Stimulated activated CD4-positive, alpha-beta T cell treated with anti-CD3 and anti-CD28 coated beads, TNF-alpha, amount 100 ng/mL, for 1 hour (primary cell): ENCODE data around the gene PARVB.

Experiments used
- DNase-seq, 3 donors: peaks; one replicate each; pipeline ENCODE4 v3.0.0-alpha.2; 2020; ENCODE audit warnings: low read depth in 3 of 3, low spot score in 1 of 3

PARVB gene, protein sequence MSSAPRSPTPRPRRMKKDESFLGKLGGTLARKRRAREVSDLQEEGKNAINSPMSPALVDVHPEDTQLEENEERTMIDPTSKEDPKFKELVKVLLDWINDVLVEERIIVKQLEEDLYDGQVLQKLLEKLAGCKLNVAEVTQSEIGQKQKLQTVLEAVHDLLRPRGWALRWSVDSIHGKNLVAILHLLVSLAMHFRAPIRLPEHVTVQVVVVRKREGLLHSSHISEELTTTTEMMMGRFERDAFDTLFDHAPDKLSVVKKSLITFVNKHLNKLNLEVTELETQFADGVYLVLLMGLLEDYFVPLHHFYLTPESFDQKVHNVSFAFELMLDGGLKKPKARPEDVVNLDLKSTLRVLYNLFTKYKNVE

DNA sequence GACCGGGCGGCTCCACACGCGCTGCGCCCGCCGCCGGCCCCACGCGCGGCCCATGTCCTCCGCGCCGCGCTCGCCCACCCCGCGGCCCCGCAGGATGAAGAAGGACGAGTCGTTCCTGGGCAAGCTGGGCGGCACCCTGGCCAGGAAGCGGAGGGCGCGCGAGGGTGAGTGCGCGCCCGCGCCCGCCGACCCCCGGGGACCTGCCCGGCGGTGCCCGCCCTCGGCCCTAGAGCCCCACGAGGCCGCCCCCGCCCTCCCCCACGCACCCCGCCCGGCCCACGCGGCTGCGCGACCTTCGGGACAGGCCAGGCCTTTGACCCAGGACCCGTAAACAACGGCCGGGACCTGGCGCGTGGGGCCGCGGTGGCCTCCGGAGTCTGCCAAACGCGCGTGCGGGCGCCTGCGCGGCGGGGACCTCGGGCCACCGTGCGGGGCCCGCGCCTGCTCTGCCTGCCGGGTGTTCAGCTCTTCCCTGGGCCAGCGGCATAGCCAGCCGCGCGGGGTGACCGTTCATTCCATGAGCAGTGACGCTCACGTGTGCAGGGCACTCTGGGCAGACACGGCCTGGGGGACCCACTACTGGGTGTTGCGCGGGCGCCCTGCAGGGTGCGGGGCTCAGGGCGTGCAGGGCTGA is at the start of gene PARVB:
Gene PARVB, plus strand, starts transcription at position 15 of the 634 bp plus-strand sequence. Its CDS starts 38 bp downstream, at position 53.
- no peak for DNase-seq

DNA sequence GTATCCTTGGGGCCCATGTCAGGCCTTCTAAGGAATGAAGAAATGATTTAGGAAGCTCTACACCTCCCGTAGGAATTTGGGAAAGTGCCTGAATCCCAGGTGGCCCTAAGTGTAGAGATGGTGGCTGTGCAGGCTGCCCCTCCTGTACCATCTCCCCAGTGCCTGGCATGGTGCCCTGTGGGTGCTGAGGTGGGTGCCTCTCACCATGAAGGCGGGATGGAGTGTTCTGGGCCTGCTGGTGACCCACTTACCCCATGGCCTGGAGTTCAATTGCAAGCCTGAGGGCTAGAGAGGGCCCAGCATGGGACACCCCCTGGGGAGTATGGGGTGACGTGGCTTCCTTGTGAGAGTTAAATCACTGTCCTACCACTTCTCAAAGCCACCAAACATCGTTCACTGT is 49.1 kb upstream of the PARVB start:
- DNase-seq: no peak

DNA sequence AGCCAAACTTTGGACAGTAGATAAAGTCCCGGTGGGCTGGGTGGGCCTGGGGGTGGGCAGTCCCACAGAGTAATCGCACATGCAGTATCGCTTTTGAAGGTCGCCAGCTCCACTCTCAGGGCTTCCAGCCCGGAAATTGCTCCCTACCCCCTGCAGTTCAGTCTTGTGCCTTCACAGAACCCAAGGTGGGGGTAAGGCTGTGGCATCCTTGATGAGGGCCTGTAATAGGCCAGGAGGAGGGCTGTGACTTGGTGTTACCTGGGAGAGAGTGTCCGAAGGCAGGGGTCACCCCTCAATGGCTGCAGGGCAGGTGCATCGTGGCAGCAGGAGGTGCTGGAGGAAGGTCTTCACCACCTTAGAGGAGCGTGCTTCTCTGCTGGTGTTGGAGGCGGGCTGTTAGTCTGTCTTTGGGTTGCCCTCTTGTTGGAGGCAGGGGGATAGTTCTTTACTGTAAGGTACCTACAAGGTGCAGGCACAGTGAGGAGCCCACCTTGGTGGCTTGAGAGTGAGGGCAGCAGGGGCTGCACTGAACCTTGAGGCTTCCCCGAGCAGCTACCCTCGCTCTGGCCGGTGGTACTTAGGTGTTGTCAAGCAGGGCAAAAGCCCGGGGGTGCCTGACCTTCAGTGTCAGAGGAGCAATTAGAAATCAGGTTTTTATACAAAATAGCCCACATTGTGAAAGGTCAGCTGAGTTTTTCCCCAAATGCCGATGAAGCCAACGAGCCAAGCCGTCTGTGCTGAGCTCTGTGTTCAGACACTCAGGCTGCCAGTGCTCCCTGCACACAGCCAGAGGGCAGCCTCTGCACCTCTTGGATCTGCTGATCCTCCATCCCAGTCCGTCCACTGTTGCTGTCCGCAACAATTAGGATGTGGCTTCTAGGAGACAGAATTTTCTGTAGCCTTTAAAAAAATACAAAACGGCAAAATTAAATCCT is 47.0 kb upstream of the PARVB start:
- no peak for DNase-seq

DNA sequence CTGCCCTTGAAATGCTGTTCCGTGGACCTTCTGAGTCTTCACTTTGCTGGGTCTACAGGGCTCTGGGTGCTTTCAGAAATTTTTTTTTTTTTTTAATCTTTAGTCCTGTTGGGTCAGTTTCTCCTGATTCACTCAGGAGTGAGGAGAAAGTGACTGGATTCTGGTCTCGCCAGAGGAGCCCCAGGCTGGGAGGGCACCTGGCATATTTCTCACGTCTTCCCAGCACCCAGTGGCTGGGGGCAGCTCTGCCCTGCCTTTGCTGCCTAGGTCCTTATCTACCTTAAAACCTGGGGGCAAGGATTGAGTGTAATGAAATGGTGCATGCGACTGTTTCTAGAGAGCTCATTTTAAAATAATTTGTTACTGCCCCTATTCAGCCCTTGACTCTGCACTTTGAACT is 45.5 kb upstream of the PARVB start:
- no peak for DNase-seq

DNA sequence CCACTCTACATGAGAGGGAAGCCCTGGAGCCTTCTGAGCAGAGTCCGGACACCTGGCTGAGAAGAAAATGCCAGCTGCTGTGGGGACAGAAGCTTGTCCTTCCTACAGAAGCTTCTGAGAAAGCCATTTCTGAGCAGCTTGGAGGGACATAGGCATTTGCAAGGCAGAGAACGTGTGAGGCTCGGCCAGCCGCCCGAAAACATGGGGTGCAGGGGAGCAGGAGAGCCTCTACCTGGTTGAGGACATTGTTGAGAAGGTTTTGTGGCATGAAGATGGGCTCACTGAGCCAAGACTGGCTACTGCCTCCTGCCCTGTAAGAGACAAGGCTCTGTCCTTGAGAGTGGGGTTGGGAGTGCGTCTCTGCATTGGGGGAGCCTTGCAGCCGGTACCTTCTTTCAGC is 43.5 kb upstream of the PARVB start:
- no peak for DNase-seq

DNA sequence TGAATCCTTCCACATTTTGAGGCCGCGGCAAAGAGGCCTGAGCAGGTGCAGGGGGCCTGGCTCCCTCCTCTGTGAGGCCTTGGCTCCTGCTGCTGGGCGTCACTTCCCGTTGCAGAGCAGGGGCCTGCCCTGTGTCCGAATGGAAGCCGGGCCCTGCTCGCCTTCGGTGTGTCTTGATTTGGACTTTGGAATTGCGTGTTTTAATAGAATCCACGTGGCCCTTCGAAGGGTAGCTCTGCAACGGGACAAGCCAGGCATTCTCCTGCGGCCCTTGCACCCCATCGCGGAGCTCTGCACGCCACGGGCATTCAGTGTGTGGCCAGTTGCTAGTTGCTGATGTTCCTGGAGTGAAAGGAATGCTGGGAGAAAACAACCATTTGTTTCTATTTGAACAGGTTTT is 43.1 kb upstream of the PARVB start:
- DNase-seq: no peak

DNA sequence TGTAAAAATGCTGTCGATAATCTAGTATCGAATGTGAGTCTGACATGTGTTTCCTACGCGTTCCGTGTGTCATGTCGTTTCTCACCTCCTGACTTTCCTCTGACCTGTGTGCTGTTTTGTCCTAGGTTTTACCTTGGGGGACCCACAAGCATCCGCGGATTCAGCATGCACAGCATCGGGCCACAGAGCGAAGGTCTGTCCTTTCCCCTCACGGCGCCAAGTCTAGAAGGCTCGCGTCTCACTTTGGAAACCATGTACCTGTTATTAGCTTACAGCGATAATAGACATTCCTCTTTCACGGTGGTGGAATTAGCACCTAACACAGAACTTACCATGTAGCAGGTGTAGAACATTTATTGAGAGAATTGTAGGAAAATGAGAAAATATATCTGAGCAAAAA is 40.3 kb upstream of the PARVB start:
- no peak for DNase-seq

DNA sequence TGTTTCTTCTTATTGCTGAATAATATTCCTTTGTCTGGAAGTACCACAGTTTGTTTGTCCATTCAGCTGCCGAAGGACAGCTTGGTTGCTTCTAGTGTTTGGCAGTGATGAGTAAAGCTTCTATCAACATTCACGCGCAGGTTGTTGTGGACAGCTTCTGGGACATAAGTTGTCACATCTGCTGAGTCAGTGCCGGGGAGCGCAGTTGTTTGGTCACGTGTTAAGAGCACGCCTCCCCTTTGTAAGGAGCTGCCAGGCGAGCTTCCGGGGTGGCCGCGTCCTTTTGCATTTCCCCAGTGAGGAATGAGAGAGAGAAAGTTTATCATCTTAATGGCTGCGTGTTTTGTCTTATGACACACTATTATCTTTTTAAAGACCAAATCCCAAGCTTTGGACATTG is 38.6 kb upstream of the PARVB start:
- no peak for DNase-seq

DNA sequence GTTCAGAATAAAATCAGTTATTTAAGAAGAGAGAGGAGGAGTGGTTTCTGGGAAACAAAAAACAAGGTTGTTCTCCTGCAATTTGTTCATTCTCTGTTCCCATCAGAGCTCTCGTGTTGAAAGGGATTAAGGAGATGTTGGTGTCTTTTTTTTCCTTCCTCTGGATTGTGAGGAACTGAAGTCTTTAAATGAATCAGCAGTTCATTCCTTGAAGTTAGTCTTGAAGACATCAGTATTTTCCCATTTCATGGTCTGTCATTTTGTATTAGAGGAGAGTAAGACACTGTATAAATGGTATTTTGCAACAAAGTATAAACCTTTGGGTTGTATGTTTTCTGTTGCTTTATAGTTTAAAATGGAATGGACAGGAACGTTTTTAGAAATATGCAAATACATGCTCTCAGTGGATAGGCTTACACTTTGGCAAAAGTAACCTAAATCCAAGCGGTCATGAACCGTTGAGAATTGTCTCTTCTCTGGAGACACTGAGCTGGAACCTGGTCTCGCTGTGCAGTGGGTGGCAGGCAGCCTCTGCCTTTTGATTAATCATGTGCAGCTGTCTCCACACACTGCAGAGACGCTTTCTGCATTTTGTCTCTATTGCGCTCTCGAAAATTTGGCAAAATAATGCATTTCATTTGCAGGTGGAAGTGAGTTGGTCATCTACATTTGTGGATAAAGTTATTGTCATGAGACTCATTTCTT is 35.8 kb upstream of the PARVB start:
- no peak for DNase-seq

DNA sequence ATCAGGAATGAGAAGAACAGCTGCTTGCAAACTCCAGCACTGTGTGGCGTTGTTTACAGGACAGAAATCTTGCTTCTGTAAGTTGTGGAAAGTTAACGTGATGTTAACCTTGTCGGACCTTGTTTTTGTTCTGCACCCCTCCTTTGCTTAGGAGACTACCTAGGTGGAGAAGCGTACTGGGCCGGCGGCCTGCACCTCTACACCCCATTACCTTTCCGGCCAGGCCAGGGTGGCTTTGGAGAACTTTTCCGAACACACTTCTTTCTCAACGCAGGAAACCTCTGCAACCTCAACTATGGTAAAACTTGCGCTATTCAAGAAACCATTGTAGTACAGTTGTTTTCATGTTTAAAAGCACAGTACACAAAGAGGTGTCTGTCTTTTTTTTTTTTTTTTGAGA is 35.1 kb upstream of the PARVB start:
- DNase-seq: no peak

DNA sequence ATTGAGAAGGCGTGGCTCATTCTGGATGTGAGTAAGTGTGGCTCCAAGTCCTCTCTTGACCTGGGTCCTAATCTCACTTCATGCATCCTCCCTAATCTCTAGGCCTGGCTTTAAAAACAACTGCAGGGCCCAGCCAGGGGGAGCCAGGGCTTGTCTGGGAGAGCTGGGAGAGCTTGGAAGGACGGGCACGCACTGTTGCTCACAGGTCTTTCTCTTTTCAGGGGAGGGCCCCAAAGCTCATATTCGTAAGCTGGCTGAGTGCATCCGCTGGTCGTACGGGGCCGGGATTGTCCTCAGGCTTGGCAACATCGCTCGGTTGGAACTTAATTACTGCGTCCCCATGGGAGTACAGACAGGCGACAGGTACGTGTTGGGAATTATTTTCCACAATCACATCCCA is 34.1 kb upstream of the PARVB start:
- no peak for DNase-seq

DNA sequence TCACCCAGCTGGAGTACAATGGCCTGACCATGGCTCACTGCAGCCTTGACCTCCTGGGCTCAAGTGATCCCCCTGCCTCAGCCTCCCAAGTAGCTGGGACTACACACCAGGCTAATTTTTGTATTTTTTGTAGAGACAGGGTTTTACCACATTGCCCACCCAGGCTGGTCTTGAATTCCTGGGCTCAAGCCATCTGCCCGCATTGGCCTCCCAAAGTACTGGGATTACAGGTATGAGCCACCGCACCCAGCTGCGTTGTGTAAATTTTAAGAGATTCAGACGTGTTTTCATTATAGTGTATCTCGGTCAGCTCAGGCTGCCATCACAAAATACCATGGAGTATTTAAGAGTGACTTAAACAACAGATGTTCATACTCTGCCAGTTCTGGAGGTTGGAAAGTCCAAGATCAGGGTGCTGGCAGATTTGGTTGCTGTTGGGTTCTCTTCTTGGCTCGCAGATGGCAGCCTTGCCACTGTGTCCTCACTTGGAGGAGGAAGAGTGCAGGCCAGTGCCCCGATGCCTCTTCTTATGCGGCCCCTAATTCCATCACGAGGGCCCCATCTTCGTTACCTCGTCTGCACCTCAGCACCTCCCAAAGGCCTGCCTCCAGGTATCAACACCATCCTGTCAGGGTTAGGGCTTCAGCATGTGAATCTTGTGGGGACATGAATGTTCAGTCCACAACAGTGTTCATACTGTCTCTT is 32.6 kb upstream of the PARVB start:
- no peak for DNase-seq

DNA sequence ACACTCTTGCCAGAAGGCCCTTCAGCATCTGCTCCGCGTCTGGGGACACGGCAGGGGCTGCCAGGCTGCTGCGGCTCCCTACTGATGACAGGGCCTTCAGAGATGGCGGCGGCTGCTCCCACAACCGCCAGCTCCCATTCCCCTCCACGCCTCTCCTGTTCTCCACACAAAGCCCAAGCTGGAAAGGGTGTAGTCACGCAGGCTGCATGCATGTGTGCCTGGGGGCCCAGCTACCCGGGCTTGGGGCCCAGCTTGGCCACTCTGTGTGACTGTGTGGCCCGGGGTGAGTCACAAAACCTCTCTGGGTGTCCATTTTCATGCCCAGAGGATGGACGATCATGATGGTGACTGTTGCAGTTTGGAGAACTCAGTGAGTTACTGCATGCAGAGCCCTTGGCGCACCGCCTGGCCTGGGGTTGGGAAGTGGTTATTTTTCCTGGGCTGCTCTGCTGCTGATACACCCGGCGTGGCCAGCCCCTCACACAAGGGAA is 31.7 kb upstream of the PARVB start:
- DNase-seq: no peak

DNA sequence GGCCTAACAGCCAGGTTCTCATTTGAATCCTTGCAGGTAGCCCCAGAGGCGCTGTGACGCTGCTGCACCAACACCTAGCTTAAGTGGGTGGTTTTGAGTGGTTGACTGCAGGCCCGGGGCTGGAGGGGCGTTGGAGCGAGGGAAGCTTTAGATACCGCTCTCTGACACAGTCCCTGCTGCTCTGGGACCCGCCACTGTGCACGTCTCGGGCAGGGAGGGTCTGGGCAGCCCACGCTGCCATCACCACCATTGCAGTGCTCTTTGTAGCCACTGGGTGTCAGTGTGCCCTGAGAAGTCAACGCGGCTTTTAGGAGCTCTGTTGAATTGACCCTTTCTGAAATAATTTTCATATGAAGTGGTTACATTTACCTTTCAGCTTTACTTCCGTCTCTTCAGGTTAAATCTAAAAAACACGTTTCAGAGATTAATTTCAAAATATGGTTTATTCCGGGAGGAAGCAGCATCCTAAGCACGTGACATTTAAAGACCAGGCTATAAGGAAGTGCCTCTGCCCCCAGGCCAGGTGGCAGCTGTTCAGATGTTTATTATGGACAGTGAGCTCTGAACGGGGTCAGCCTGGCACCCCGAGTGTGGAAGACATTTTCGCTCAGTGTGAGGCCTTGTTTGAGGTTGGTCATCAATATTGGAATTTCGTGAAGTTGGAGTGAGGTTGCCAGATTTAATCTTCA is 30.9 kb upstream of the PARVB start:
- peak in 2 of 3 donors; percentile 22 to 39 for DNase-seq

DNA sequence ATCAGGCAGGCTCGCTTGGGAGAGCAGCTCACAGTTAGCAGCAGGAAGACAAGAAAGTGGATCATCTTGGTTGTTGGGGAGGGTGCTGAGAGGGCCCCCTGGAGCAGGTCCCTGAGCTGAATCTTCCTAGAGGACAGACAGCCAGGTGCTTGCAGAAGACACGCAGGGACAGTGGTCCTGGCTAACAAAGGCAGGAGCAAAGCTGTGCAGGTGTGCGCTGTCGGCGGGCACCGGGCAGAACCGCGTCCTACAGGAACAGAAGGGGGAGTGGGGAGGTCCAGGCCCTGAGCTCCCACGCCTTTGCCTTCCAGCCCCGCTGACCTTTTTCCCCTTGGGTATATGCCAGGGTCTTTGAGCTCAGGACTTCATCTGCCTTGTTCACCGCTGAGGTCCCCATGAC is 30.1 kb upstream of the PARVB start:
- DNase-seq: no peak

DNA sequence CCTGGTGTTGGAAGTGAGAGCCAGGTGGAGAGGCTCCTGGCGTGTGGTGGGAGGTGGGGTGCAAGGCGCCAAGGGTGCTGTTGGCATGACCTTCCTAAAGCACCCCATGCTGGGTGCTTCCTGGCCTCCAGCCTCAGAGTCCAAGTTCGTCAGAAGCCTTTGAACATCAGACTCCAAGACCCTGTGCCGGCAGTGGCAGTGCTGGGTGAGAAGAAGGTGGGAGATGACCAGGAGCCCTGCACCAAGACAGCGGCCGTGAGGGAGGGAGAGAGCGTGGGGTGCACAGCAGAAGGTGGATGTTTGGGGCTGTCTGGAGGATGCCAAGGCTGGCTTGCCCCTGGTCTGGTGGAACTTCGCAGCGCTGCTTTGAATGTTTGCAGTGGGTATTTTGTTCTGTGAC is 29.7 kb upstream of the PARVB start:
- no peak for DNase-seq

DNA sequence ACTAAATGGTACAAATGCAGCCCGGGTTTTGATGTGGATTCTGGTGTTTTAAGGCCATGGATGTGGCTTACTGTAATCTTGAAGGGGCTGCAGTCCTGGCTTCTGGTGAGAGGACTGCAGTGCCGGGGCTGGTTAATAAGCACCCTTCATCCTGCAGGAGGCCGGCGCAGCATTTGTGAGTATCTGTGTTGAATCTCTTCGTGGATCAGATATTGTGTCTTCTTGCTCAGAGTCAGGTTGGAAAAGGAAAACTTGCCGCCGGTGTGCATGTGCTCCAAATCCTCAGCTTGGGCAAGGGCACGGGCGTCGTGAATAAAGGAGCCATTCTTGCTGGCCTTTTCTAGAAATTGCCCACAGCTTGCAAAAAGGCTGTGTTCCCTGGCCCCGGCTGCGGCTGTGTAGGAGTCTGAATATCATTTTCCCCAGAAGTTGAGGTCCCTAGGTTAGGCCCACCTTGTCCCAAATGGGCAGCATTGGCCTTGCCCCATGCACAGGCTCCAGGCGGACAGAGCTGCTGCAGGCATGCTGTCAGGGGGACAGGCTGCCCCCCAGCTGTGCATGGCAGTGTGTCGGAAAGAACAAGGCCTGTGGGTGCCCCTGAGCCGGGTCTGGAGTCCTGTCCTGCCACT is 28.9 kb upstream of the PARVB start:
- DNase-seq: no peak

DNA sequence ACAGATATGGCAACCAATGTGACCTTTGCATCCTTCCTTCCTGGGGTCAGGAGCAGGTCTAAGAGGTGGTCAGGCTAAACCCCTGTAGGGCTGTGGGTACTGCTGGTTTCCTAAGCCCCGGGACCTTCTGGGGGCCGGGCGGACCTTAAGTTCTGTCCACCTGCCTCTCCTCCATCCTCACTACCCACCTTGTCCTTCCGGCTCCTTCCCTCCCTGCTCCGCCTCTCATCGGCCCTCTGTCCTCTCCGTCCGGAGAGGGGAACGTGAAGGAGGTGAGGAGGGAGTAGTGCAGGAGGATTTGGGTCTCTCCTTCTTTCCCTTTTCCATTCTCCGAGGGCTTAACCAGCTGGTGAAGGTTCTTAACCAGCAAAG is 28.3 kb upstream of the PARVB start:
- no peak for DNase-seq

DNA sequence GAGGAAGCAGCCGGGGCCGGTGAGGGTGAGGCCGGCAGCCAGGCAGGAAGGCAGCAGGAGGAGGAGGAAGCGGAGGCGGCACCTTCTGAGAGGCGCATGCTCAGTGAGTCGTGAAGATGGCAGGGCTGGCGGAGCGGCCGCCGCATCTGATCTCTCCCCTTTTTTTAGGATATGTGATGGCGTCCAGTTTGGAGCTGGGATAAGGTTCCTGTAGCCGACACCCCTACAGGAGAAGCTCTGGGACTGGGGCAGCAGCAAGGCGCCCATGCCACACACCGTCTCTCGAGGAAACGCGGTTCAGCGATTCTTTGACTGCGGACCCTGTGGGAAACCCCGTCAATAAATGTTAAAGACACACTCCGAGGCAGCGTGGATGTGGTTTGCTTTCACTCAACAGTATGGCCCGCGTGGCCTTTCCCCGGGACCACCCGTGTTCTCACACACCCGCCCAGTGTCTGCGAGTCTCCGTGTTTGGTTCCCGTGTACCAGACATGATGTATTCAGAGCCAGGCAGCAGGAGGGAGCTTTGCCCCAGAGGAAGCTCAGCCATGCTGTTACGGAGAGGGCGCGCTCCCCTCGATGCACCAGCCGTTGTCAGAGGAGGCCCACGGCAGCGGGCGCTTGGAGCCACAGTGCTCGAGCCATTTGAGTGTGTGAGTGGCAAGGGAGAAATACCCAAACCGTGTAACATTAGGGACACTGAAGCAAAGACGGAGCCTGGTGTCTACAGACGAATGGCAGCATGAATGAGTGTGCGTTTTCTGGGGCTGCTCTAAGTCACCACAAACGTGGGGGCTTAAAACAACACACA is 27.7 kb upstream of the PARVB start:
- DNase-seq: peak; percentile 20 to 46 (median 33)
